HG02981 (cell line): ENCODE data around the gene CCNY.

ENCODE experiments used
- ATAC-seq: cut with Tn5 transposase; IDR thresholded peaks from one replicate; pipeline ENCODE4 v1.9.1; 2021; ENCODE audit warnings: mild to moderate bottlenecking, moderate library complexity; ENCODE audit not compliant: unreplicated experiment

The CCNY gene

DNA sequence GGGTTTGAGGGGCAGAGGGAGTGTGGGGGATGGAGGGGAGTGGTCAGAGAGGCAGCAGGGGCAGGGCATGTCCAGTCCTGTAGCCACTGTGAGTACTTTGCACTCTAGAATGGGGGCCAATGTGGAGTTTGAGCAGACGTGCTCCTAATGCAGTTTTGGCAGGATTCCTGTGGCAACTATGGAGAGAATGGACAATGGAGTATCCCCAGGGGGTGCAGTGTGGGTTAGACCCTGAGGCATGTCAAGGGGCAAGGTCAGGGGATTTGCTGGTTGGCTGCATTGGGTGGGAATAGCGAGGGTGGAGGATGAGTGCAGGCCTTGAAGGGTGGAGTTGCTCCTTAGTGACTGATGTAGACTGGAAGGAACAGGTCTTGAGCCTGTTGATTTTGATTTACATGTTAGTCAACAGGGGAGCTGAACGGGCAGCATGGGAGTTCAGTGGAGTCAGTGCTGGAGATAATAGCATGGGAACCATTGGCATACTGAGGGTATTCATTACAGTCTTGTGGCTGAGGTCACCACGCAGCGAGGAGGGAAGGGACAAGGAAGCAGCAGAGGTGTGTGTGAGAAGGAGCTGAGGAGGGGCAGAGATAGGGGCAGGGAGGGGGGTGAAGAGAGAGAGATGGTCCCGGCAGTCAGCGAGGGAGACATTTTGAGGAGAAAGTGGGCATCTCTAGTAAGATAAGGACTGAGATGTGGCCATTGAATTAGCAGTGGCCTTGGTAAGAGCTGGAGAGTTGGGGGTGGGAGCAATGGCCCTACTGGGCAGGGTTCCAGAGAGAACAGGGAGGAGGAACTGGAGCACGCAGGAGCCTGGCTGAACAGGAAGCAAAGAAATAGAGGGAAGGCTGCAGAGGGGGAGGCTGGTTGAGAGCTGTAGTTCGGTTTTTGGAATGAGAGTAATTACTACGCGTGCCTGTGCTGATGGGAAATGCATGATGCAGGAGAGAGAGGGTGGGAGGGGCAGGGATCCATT, 112.7 kb downstream of the CCNY start:
- no peak for ATAC-seq

GRCh38 chr10:35449944-35450343, 113.6 kb downstream of the CCNY start:
- no peak for ATAC-seq

DNA sequence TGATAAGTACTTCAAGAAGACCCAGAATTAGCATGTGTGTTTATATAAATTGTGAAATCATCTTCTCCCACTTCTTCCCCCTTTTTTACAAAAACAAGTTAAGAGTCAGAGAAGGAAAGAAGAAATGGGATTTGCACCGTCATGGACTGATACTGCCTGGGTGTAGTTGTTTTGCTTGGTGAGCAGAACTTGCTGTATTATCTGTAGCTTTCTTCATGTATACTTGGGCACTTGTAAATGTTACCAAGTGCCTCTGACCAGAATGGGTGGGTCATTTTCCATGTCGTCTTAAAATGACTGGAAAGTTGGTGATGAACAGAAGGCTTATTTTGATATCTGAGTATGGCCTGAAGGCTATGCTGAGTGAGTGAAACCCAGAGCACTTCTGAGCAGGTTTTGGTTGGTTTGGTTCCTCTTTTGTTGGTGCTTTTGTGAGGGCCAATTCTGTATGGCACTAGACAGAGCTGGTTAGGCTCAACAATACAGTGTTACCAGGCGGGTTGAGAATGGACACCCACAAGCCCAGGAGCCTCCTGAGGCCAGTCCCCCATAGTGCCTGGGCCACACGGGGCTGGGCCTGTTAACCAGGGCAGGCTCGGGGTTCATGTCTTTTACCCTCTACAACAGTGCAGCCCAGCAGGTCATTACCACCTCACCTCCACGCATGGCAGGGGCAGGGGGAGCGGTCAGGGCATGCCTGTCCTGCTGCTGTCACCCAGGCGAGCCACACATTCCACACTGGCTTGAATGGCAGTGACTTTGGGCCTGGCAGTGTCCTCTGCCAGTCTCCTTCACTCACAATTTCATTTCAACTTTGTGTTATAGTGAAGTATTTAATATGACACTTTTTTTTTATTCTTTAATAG, 115.1 kb downstream of the CCNY start:
- peak; percentile 97 for ATAC-seq

DNA sequence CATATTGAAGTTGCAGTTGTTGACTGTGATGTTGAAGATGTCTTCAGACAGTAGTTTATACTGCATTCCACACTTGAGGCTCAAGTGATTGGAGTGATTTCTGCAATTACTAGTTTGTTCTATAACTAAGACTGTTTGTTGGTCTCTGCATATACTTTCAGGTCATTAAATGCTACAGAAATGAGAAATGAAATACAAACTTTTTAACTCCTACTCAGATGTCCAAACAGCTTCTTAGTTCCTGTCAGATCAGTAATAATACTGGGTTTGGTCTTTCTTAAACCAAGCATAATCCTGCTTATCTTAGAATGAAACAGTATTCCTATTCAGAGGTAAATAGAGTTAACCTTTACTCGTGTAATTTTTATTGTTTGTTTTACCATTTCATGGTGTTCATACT, 115.9 kb downstream of the CCNY start:
- ATAC-seq: no peak

GRCh38 chr10:35452847-35453246, 116.5 kb downstream of the CCNY start:
- no peak for ATAC-seq

- ATAC-seq: no peak
Observed at GRCh38 chr10:35453855-35454532, 117.7 kb downstream of the CCNY start.

- ATAC-seq: no peak
Observed at GRCh38 chr10:35456153-35456720, 119.9 kb downstream of the CCNY start.

DNA sequence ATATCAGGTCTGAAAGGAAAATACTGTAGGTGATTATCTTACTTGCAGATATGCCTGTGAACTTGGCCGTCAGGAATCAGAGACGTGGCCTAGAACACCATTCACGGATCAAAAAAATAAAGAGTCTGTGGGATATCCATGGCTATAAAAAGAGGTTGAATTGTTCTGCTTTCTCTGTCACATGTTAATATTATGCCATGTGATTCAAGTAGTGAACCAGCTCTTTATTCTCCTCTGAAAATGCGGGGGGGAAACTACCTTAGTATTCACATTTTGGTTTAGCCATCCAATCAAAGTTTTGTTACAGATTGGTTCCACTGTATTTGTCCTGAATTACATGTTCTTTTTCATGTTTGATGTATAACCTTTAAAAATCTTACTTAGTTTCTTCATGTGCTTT, 120.5 kb downstream of the CCNY start:
- no peak for ATAC-seq

GRCh38 chr10:35458500-35459448, 122.5 kb downstream of the CCNY start:
- ATAC-seq: no peak

- ATAC-seq: no peak
Observed at GRCh38 chr10:35459449-35459847, 123.1 kb downstream of the CCNY start.

DNA sequence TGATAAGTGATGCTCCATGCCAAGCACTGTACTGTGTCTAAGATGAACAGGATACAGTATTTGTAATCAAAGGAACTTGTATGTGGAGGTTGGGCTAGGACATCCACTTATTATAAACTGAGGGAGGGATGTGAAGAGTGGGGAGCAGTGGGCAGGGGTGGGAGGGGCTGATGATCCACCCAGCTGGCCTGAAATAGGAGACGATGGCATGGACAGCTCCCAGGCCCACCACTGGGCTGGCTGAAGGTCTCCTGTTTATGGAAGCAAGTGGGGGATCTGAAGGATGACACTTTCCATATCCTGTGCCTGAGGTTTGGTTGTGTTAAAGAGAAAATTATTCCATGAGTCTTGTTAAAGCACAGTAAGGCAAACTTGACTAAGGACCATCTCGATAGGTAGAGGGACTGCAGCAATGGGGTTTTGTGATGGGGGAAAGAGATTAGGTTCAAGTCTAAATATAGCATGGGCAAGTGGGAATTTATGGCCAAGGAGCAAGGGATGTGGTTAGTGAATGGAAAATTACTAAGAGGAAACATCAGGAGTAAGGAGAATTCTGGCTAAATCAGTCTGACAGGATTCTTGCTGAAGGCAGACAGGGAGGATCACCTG, 124.6 kb downstream of the CCNY start:
- ATAC-seq: no peak

DNA sequence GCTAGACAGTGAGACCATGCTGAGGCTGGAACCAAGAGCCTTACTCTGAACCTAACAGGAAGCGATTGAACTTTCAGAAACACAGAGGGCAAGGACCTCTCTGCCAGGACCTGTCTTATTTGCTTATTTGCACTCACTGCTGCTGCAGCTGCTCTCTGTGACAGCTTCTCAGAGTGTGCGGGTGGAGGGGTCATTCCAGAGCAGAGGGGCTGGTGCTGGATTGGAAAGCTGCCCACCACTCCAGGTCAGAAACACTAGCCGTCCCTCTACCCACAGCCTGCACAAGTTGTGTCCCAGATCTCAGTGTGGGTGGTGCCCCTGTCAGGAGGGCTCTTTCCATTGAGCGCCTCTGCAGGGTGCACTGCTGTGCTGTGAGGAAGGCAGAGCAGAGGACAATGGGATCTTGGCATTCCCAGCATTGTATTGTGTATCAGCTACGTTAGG, 126.2 kb downstream of the CCNY start:
- peak; percentile 82 for ATAC-seq

DNA sequence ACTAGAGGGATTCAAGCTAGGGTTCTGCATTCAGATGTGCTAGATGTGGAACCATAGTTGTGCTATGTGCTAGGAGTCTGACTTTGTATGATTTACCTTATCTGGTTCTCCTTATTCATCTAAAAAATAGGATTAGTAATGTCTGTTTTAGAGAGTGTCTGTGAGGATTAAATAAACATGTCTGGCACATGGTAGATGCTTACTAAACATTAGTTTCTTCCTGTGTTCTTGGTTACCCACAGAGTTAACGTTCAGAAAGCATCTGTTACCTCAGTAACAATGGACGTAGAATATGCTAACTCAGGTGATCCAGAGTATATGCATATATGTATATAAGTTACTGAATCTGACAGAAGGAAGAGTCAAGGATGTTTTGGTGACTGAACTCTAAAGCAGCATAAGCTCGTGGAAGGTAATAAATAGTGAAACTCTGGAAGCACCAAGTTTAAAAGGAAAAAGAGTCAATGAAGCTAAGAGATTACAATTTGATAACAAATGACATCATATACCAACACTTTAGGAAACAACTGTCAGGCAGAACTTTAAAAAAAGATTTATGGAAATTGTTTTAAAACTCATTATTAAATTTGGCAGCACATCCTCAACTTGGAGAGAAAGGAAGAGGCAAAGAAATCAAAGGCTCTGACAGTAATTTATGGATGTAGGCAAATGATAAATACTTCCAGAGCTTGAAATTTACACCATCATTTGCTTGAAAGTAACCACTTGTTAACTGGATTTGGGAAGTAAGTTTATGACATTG, 127.0 kb downstream of the CCNY start:
- no peak for ATAC-seq

DNA sequence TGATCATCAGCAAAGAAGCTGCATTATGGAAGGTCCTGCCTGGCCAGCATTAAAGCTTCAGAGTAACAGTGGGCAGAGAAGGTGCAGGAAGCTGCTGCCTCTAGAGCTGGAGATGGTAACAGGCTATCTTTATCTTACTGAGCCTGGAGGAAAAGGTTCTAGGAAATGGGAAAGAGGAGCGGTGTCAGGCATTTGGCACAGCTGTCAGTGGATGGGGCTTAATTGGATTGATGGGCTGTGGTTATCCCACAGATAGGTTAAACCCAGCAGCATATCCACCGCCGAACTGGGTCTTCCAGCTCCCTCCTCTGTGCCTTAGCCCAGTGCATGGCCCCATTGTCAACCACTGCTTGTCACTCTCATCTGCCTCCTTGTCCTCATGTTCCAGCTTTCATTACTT, 127.6 kb downstream of the CCNY start:
- no peak for ATAC-seq

- no peak for ATAC-seq
Observed at GRCh38 chr10:35464825-35465456, 128.6 kb downstream of the CCNY start.

DNA sequence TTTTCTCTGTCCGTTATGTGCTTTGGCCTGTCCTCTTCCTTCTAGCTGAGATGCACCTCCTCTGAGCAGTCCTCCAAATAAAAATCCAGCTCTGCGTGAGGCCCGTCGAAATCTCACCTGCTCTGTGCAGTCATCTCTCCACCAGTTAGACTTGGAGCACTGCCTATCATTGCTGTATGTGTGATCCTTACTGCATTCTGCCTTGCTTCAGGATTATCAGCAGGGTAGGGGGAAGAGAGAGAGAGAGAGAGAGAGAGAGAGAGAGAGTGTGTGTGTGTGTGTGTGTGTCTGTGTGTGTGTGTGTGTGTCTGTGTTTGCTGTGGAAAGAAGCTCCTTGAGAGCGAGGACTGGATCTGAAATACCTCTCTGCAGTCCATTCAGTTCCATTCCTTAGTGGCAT, 129.4 kb downstream of the CCNY start:
- no peak for ATAC-seq

- no peak for ATAC-seq
Observed at GRCh38 chr10:35466170-35466569, 129.9 kb downstream of the CCNY start.

GRCh38 chr10:35466661-35467060, 130.4 kb downstream of the CCNY start:
- no peak for ATAC-seq
